Nucleus accumbens (tissue), 56 donors: ENCODE results near the gene NTRK3.
A peak's percentile ranks its signal among the peaks of the same experiment; 100 is the strongest.

ENCODE experiments used
- DNase-seq, 56 donors: peaks; one replicate each; lab custom pipeline; 2025; lab: John Stamatoyannopoulos, UW

Gene NTRK3

DNA sequence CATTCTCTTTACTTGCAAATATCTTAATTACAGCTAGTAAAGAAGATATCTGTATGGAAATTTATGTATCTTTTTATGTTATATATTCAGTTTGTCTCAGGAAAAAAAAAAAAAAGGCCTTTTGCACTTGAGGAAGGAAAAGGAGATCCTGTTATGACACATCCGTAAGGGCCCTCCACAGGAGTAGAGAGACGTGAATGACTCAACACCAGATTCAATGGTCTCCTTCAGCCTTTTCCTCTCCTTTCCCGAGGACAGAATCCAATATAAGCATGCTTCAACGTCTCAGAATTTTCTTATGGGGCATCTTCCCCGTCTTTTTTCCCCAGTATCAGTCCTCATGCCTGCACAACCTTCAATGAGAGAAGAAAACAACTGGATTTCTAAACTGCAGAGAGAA, 340.3 kb downstream of the NTRK3 start:
- DNase-seq: no peak

DNA sequence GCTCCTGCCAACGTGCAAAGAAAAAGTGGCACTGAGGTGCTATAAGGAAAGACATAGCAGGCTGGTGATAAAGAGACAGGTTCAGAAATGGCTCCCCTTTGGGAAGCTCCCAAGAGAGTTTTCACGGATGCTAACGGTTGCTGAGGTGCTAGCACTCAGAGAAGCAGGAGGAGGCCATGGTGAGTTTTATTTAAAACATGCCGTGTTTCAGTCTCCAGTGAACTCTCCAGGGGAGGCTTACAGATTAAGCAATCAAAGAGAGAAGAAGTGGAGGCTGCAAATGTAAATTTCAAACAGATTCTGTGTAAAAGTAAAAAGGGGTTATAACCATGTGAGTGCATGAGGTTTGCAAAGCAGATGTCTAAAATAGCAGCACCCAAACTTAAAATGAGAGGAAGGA, 346.2 kb downstream of the NTRK3 start:
- no peak for DNase-seq

DNA sequence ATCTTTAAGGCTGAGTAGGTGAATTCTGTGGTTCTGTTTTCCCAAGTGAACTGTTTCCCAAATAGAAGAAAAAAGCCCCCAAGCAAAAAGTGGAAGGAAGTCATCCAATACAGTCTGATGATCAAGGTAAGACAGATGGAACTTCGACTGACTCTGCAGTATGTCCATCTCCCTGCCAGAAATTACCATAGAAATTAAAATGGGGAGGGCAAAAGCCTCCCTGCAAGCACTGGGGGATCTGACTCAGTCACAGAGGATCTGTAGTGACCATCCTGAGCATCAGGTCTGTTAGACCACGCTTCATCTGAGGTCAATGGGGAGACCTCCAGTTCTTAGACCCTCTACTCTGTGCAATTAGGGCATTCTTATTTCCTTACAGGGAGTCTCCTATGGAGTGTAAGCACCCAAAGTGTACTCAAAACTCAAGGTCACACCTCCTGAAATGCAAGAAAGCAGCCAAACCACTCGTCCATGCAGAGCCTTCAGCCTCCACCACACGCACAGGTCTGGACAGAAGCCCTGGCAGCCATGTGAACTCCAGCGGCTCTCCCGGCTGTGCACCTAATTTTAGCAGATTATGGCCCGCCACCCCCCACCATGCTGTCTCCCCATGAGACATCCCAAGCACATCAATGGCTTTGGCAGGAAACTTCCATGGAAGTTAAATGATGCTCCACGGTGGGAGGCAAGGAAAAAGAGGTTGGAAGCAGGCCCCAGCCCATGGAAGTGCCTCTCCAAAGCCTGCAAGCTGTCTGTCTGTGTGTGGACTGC, 348.7 kb downstream of the NTRK3 start:
- DNase-seq: no peak

DNA sequence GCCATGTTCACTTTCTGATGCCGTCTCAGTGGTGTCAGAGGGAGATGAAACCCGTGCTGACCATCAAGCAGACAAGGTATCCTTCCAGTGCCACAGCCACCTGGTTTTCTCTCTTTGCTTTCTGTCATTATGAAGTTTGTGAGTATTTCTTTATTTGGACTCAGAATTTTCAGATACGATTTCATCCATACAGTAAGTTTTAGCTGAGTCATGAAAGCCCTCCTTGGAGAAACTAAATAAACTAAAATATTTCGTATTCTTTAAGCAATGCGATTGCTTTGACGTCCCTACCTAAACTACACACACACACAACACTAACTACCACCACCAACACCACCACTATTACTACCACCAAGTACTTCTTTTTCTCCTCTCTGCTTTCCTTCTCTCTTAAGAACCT, 350.1 kb downstream of the NTRK3 start:
- no peak for DNase-seq

DNA sequence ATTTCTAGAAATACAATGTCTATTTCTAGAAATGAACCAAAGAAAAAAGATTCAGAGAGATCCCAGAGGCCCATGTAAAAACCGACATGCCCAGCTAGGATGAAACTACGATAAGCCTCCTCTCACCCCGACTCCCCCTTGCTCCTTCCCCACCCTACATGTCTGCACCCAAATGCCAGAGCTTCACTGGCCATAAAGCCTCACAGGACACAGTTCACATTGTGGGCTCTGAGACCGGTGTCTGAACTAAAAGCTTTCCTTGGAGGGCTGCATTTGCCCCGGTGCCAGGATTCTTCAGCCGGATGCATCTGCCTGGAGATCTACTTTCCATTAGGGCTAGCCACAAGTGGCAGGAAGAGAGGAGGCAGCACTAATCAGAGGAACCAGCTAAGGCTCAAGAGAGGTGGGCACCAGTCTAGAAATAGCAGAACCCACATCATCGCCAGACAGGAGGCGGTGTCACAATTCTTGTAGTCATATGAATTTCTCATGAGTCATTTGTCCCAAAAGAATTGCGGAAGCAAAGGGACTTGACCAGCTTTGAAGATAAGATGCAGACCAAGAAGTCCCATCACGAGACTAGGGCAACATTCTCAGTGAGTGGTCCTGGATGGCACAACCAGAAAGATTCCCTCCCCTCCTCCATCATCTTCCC, 353.6 kb downstream of the NTRK3 start:
- peak in 2 of 56 donors; percentile 2 to 8 for DNase-seq

- DNase-seq: no peak
Observed at GRCh38 chr15:87901926-87902690, 354.4 kb downstream of the NTRK3 start.

- DNase-seq: no peak
Observed at GRCh38 chr15:87901008-87901407, 355.5 kb downstream of the NTRK3 start.

DNA sequence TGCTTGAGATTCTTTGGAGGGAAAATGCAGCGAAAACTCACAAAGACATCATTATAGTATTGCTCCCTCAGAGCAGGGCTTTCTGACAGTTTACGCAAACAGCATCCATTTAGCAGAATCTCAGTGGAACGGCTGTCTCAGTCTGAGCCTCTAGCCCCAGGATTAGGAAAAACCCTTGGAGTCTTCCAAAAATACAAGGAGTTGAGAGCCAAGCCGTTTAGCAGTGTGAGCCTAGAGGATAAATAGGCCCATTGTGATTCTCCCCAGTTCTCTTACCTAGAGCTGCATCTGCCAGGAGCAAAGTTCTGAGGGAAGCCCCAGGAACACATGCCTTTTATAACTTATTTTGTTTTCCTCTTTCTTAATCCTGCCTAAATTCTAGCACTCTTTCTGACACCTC, 359.6 kb downstream of the NTRK3 start:
- peak in 12 of 56 donors; percentile 3 to 55 (median 18) for DNase-seq

DNA sequence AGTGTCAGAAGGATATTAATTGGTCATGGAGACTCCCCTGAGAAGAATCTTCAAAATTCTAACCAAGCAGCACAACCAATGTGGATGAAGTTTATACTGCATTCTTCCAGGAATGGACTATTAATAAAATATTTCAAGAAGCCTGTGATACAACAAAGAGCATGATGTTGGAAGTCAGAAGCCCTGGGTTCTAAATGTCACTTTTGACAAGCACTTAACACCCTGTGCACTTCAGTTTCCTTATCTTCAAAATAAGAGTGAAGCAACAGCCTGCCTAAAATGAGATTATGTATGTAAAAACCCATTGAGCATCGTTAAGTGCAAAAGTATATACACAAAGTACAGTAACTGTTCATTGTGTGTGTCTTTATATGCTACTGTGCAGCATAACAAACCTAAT, 369.4 kb downstream of the NTRK3 start:
- DNase-seq: no peak

DNA sequence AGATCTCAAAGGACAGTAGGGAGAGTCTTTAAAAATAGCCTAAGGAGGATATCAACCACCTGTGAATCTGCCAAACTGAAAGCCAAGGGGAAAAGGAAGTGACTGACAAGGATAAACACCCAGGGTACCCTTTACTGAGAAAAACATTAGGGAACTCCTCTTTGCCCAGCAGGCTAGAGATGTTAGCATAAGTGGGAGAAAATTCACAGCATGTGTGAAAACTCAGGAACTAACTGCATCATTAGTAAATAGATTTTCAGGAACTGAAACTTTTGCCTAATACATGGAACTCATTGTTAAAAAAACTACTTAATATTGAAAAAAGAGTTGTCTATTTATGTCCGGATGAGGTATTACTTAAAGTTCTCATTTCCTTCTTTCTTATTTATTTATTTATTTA, 375.5 kb downstream of the NTRK3 start:
- no peak for DNase-seq

DNA sequence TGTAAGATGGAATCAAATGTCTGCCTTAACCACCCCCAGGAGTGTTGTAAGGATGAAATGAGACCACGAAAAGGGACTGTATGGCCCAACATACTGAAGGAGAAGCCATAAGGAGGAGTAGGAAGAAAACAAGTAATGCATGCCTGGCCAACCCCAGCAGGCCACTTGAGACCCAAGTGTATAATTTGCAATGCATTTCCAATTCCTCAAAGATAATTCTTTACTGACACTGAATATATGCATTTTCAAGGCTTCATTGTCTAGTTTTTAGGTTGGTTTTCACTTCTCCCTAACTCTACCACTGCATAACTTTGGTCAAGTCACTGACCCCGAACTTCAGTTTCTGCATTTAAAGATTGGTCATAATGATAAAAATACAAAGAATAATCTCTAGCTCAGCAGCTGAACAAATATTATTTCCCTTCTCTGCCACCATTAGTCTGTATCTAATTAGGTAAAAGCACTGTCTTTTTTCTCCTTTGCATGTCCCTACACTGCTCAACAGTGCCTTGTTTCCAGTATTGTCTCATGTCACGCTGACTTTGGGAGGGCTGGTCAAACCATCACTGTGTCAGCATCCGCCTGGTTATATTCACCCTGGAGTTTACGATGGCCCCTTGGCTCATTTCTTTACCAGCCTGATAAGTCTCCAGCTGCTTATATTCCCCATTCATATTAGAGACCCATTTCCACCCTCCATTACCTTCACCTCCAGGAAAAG, 378.6 kb downstream of the NTRK3 start:
- no peak for DNase-seq

- DNase-seq: no peak
Observed at GRCh38 chr15:87877114-87877810, 379.3 kb downstream of the NTRK3 start.

- peak in 45 of 56 donors; percentile 7 to 70 (median 35) for DNase-seq
Observed at GRCh38 chr15:87874896-87875711, 381.4 kb downstream of the NTRK3 start.

GRCh38 chr15:87873516-87873915, 383.0 kb downstream of the NTRK3 start:
- no peak for DNase-seq

GRCh38 chr15:87871731-87872320, 384.7 kb downstream of the NTRK3 start:
- DNase-seq: no peak

- DNase-seq: no peak
Observed at GRCh38 chr15:87871258-87871681, 385.3 kb downstream of the NTRK3 start.

DNA sequence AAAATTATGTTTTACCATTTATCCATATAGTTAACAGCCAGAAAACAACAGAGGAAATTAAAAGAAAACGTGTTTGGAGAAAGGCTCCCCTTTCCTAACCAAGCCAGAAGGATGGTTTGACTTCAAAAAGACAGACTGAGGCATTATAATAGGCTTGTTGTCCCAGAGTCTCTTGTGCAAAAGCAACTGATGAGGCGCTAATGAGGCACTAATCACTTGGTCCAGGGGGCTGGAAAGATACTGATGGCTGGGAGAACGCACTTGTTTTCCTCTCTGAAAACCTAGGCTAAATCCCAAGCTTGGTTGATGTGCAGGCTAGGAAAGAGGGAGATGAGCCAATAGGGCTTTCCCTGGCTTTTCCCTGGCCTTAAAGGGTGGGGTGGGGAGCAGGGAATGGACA, 389.6 kb downstream of the NTRK3 start:
- no peak for DNase-seq

GRCh38 chr15:87863152-87863551, 393.4 kb downstream of the NTRK3 start:
- no peak for DNase-seq

DNA sequence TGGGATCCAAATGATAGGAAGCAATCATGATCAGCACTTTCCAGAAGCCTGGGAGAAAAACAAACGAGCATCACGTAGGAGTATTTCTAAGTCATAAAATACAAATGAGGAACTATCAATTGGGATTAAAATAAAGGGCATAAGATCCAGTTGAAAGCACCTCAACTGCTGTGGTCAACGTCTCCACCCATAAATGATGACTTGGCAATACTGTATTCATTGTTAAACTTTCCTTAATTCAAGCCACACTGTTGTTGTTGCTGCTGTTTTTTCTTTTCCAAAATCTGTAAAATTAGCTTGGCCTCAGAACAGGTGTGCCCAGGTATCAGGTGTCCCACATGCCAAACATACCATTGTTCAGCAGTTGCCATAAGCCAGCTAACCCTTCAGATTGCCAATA, 395.8 kb downstream of the NTRK3 start:
- no peak for DNase-seq
